Femur (tissue), 1 donor: ENCODE results near the gene DNAI4.
"Not testable (repeated sequence)": the region's sequence is repeated elsewhere in the genome, so short reads cannot be mapped to it uniquely, and the experiment has no call there.

Experiments
- DNase-seq: peaks from one replicate; pipeline ENCODE4 v3.0.0-alpha.2; 2017

The DNAI4 gene

GRCh38 chr1:66831529-66832239 lies 93.0 kb downstream of the DNAI4 start:
- no peak for DNase-seq

- no peak for DNase-seq
Observed at GRCh38 chr1:66824771-66825170, 99.9 kb downstream of the DNAI4 start.

- no peak for DNase-seq
Observed at GRCh38 chr1:66809736-66810326, 114.8 kb downstream of the DNAI4 start.

GRCh38 chr1:66809245-66809644 lies 115.4 kb downstream of the DNAI4 start:
- DNase-seq, result no peak

GRCh38 chr1:66795839-66796238 lies 128.8 kb downstream of the DNAI4 start:
- DNase-seq, result not testable (repeated sequence)

GRCh38 chr1:66791621-66792610 lies 132.7 kb downstream of the DNAI4 start:
- no peak for DNase-seq

GRCh38 chr1:66788231-66788939 lies 136.3 kb downstream of the DNAI4 start:
- DNase-seq, result no peak

GRCh38 chr1:66787641-66788040 lies 137.0 kb downstream of the DNAI4 start:
- no peak for DNase-seq

- DNase-seq, result not testable (repeated sequence)
Observed at GRCh38 chr1:66785800-66786199, 138.9 kb downstream of the DNAI4 start.

- DNase-seq, result no peak
Observed at GRCh38 chr1:66779475-66780078, 145.1 kb downstream of the DNAI4 start.

- DNase-seq, result no peak
Observed at GRCh38 chr1:66778969-66779368, 145.7 kb downstream of the DNAI4 start.

- no peak for DNase-seq
Observed at GRCh38 chr1:66778266-66778665, 146.4 kb downstream of the DNAI4 start.

GRCh38 chr1:66777831-66778230 lies 146.8 kb downstream of the DNAI4 start:
- no peak for DNase-seq

GRCh38 chr1:66775646-66776045 lies 149.0 kb downstream of the DNAI4 start:
- no peak for DNase-seq

GRCh38 chr1:66774438-66774837 lies 150.2 kb downstream of the DNAI4 start:
- DNase-seq, result no peak

- DNase-seq, result no peak
Observed at GRCh38 chr1:66773227-66773626, 151.4 kb downstream of the DNAI4 start.

- DNase-seq, result no peak
Observed at GRCh38 chr1:66770694-66771093, 154.0 kb downstream of the DNAI4 start.

GRCh38 chr1:66770240-66770639 lies 154.4 kb downstream of the DNAI4 start:
- DNase-seq, result no peak

- no peak for DNase-seq
Observed at GRCh38 chr1:66769512-66770229, 155.0 kb downstream of the DNAI4 start.

GRCh38 chr1:66768965-66769364 lies 155.7 kb downstream of the DNAI4 start:
- DNase-seq, result no peak

- no peak for DNase-seq
Observed at GRCh38 chr1:66767626-66768025, 157.0 kb downstream of the DNAI4 start.
